HEK293 (cell line): ENCODE data around the gene GABBR2.

Experiments
- CTCF ChIA-PET: fragments of 350-600 bp; formaldehyde crosslinking; extraction: SDS; loops from one replicate; lab custom pipeline; 2021; ENCODE audit warnings: antibody characterized with exemption; lab: Yijun Ruan, JAX
- POLR2A ChIA-PET: fragments of 300-600 bp; formaldehyde crosslinking; extraction: SDS; loops from one replicate; lab custom pipeline; 2020; ENCODE audit warnings: antibody characterized with exemption, inconsistent platforms; lab: Yijun Ruan, JAX
- H3K27ac ChIP-seq: fragments of 200-500 bp; sonication (Bioruptor generic); 2 replicates; pipeline ENCODE4 v1.5.1; 2014; ENCODE audit warnings: low read depth, low read length, control low read depth, inconsistent platforms; ENCODE audit errors: extremely low read depth
- H3K36me3 ChIP-seq, 2 experiments: fragments of 200-500 bp in 1 of 2; sonication (Bioruptor generic) in 1 of 2; 1 replicate in 1 of 2; 2 replicates in 1 of 2; pipeline ENCODE4 v1.5.1; 2014 to 2017; ENCODE audit warnings: inconsistent platforms in 2 of 2, low read length in 2 of 2; ENCODE audit not compliant: control insufficient read depth in 2 of 2, insufficient read depth in 1 of 2
- H3K4me1 ChIP-seq: fragments of 200-500 bp; sonication (Bioruptor generic); 2 replicates; pipeline ENCODE4 v1.5.1; 2014; ENCODE audit warnings: mild to moderate bottlenecking, low read length, inconsistent platforms; ENCODE audit not compliant: control insufficient read depth, insufficient read depth
- H3K4me3 ChIP-seq: 2 replicates; pipeline ENCODE4 v1.5.1; 2011; ENCODE audit warnings: low read depth, mild to moderate bottlenecking, control low read depth, low read length, moderate library complexity
- H3K9me3 ChIP-seq: fragments of 200-500 bp; sonication (Bioruptor generic); 2 replicates; pipeline ENCODE4 v1.5.1; 2014; ENCODE audit warnings: low read depth, low read length, inconsistent platforms; ENCODE audit not compliant: control insufficient read depth, insufficient read depth
- GLIS2 ChIP-seq: fragments of 450-650 bp; formaldehyde crosslinking; IDR thresholded peaks from 2 replicates; pipeline ENCODE4 v1.5.1; 2016; ENCODE audit warnings: missing biosample characterization, missing genetic modification characterization
- KLF9 ChIP-seq: fragments of 450-650 bp; formaldehyde crosslinking; IDR thresholded peaks from 2 replicates; pipeline ENCODE4 v1.5.1; 2016; ENCODE audit warnings: missing biosample characterization, missing genetic modification characterization, low read depth
- REPIN1 ChIP-seq: fragments of 450-650 bp; formaldehyde crosslinking; IDR thresholded peaks from 2 replicates; pipeline ENCODE4 v1.5.1; 2017; ENCODE audit warnings: missing biosample characterization, missing genetic modification characterization, low read depth
- YY1 ChIP-seq: fragments of 450-650 bp; formaldehyde crosslinking; IDR thresholded peaks from 2 replicates; pipeline ENCODE4 v1.5.1; 2018; ENCODE audit warnings: missing biosample characterization, missing genetic modification characterization
- ZBTB20 ChIP-seq: fragments of 450-650 bp; formaldehyde crosslinking; IDR thresholded peaks from 2 replicates; pipeline ENCODE4 v1.5.1; 2016; ENCODE audit warnings: missing biosample characterization, missing genetic modification characterization
- ZNF140 ChIP-seq: fragments of 450-650 bp; formaldehyde crosslinking; IDR thresholded peaks from 2 replicates; pipeline ENCODE4 v1.5.1; 2016; ENCODE audit warnings: missing biosample characterization, missing genetic modification characterization
- ZNF157 ChIP-seq: fragments of 450-650 bp; formaldehyde crosslinking; IDR thresholded peaks from 2 replicates; pipeline ENCODE4 v1.5.1; 2016; ENCODE audit warnings: missing biosample characterization, missing genetic modification characterization
- ZNF169 ChIP-seq: fragments of 450-650 bp; formaldehyde crosslinking; IDR thresholded peaks from 2 replicates; pipeline ENCODE4 v1.5.1; 2016; ENCODE audit warnings: missing biosample characterization, missing genetic modification characterization
- ZNF184 ChIP-seq: fragments of 450-650 bp; IDR thresholded peaks from 2 replicates; pipeline ENCODE4 v1.5.1; 2018; ENCODE audit warnings: missing biosample characterization, mild to moderate bottlenecking, missing genetic modification characterization
- ZNF302 ChIP-seq: fragments of 450-650 bp; formaldehyde crosslinking; IDR thresholded peaks from 2 replicates; pipeline ENCODE4 v1.5.1; 2016; ENCODE audit warnings: missing biosample characterization, missing genetic modification characterization, low read depth
- ZNF37A ChIP-seq: fragments of 450-650 bp; IDR thresholded peaks from 2 replicates; pipeline ENCODE4 v1.5.1; 2018; ENCODE audit warnings: missing biosample characterization, missing genetic modification characterization
- ZNF404 ChIP-seq: fragments of 450-650 bp; formaldehyde crosslinking; IDR thresholded peaks from 2 replicates; pipeline ENCODE4 v1.5.1; 2017; ENCODE audit warnings: missing biosample characterization, missing genetic modification characterization
- ZNF530 ChIP-seq: fragments of 450-650 bp; formaldehyde crosslinking; IDR thresholded peaks from 2 replicates; pipeline ENCODE4 v1.5.1; 2016; ENCODE audit warnings: low read depth, missing biosample characterization, missing genetic modification characterization
- ZNF544 ChIP-seq: fragments of 450-650 bp; formaldehyde crosslinking; IDR thresholded peaks from 2 replicates; pipeline ENCODE4 v1.5.0; 2017; ENCODE audit warnings: missing biosample characterization, missing genetic modification characterization
- ZNF585B ChIP-seq: fragments of 450-650 bp; formaldehyde crosslinking; IDR thresholded peaks from 2 replicates; pipeline ENCODE4 v1.5.1; 2016; ENCODE audit warnings: missing biosample characterization, missing genetic modification characterization
- ZNF600 ChIP-seq: fragments of 450-650 bp; formaldehyde crosslinking; IDR thresholded peaks from 2 replicates; pipeline ENCODE4 v1.5.1; 2016; ENCODE audit warnings: missing biosample characterization, missing genetic modification characterization
- ZNF629 ChIP-seq: fragments of 450-650 bp; formaldehyde crosslinking; IDR thresholded peaks from 2 replicates; pipeline ENCODE4 v1.5.1; 2017; ENCODE audit warnings: missing biosample characterization, missing genetic modification characterization
- ZNF701 ChIP-seq: fragments of 450-650 bp; formaldehyde crosslinking; IDR thresholded peaks from 2 replicates; pipeline ENCODE4 v1.5.1; 2016; ENCODE audit warnings: missing biosample characterization, missing genetic modification characterization
- ZSCAN23 ChIP-seq: fragments of 450-650 bp; formaldehyde crosslinking; IDR thresholded peaks from 2 replicates; pipeline ENCODE4 v1.5.1; 2016; ENCODE audit warnings: missing biosample characterization, missing genetic modification characterization
- TF ChIP-seq, protein P1 (sequence below): fragments of 450-650 bp; formaldehyde crosslinking; IDR thresholded peaks from 2 replicates; pipeline ENCODE4 v1.5.1; 2016; ENCODE audit warnings: missing biosample characterization, missing genetic modification characterization

Gene GABBR2

DNA sequence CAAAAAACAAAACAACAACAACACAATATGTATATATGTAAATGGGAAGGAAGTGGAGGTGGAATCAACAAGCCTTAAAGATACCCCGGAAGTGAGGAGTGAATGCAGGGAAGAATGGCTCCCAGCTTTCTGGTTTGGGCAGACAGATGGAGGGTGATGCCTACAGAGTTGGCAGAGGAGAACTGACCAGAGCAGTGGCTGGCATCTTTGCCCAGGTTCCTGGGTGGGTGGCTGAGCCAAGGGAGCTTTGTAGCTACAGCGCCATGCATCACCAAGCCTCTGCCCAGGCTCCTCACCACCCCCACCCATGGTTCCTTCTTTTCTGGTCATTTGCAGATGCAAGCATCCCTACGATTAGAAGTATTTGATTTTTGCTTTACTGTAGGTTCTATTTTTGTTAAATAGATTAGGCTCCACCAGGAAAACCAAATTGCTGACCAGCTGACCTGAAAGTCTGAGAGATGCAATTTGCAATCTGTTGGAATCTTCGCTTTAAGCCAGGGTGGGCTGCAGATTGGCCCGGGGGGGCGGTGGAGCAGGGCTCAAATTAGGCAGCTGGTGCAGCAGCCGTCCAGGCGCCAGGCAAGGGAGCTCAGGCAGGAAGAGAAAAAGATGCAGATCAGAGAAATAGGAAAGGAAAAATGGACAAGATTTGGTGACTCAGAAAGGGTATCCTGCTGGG is 290.0 kb downstream of the GABBR2 start:
- POLR2A ChIA-PET: interaction anchor here (0.5 kb wide), 1 partner anchor 10 kb away, joined by 4 read pairs; no protein-coding TSS in a partner anchor

DNA sequence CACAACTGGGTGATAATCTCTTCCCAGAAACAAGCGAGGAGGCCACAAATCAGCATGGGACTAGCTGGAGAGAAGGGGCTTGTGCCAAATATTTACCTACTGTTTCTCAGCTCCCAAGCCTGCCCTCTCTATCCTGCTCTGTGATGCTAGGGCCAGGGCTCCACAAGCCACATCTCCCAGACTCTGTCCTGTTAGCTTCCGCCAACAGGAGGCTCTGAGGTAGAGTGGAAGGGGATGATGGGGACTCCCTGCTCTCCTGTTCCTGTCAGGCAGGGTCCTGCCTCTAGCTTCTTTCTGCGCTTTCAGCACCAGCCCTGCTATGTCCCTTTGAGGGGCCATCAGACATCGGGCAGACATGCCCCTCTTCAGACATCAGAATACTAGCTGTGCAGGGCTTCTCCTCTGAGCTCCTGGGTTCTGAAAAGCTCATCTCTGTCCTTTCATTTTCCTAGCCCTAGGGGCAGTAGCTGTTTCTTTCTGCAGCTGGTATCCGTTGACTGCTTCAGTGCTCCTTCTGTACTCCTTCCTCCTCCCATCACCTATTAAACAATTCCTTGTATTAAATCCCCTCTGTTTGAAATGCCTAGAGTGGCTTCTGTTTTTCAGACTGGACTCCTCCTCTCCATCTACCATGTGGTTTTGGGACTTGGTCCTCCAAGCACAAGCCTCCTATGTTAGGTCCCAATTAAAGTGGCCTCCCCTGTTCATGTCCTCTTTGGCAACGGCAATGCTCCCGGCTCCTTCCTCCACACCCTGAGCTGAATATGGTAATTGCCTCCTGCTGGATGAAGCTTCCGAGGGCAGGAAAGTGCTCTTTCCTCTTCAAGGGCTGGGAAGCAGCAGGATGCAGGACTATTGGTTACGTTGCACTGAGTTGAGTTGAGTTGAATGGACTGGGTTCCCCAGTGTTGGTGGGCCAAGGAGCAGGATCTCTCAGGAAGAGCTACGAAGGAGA is 292.2 kb downstream of the GABBR2 start:
- Histone ChIP-seq H3K4me3 (no peak overlapping the region), H3K27ac (no peak overlapping the region), H3K36me3 (no peaks in the 10 kb centered on the region), H3K4me1 (no peaks in the 10 kb centered on the region), H3K9me3 (no peaks in the 10 kb centered on the region)
- no peak for TF ChIP-seq ZNF629 (tag by site-specific recombination)
- TF ChIP-seq ZNF169: no peak
- no peak for TF ChIP-seq YY1 (tag by site-specific recombination)
- TF ChIP-seq ZNF302 (tag by site-specific recombination): no peak
- no peak for TF ChIP-seq ZNF544 (tag by site-specific recombination)
- no peak for TF ChIP-seq ZSCAN23 (tag by site-specific recombination)
- no peak for TF ChIP-seq ZNF585B (tag by site-specific recombination)
- no peak for TF ChIP-seq REPIN1 (tag by site-specific recombination)
- no peak for TF ChIP-seq ZNF600
- ChIA-PET CTCF (interaction anchor here (0.7 to 1.6 kb wide), 3 partner anchors 9 to 359 kb away, joined by 4 to 5 read pairs (median 4); no protein-coding TSS in a partner anchor), POLR2A (no interaction called here)

More for the DNA sequence above, 290.0 kb downstream of the GABBR2 start:
- TF ChIP-seq, protein P1, sequence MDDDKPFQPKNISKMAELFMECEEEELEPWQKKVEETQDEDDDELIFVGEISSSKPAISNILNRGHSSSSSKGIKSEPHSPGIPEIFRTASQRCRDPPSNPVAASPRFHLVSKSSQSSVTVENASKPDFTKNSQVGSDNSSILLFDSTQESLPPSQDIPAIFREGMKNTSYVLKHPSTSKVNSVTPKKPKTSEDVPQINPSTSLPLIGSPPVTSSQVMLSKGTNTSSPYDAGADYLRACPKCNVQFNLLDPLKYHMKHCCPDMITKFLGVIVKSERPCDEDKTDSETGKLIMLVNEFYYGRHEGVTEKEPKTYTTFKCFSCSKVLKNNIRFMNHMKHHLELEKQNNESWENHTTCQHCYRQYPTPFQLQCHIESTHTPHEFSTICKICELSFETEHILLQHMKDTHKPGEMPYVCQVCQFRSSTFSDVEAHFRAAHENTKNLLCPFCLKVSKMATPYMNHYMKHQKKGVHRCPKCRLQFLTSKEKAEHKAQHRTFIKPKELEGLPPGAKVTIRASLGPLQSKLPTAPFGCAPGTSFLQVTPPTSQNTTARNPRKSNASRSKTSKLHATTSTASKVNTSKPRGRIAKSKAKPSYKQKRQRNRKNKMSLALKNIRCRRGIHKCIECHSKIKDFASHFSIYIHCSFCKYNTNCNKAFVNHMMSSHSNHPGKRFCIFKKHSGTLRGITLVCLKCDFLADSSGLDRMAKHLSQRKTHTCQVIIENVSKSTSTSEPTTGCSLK (tag by site-specific recombination): no peak
- TF ChIP-seq KLF9 (tag by site-specific recombination) (no peak), ZNF585B (tag by site-specific recombination) (no peak), ZNF302 (tag by site-specific recombination) (no peak), GLIS2 (tag by site-specific recombination) (no peak), ZNF404 (tag by site-specific recombination) (no peak), ZNF37A (tag by site-specific recombination) (no peak), ZNF184 (no peak), ZNF701 (tag by site-specific recombination) (no peak), ZNF140 (no peak), ZBTB20 (tag by site-specific recombination) (no peak), ZNF530 (tag by site-specific recombination) (no peak), ZNF157 (no peak)
- CTCF ChIA-PET: interaction anchor here (0.6 to 0.7 kb wide), 3 partner anchors 11 to 720 kb away, joined by 3 read pairs; no protein-coding TSS in a partner anchor
- H3K4me3 ChIP-seq: no peak overlapping the region
- H3K36me3 ChIP-seq: no peaks in the 10 kb centered on the region
- no peaks in the 10 kb centered on the region for H3K9me3 ChIP-seq
- no peaks in the 10 kb centered on the region for H3K4me1 ChIP-seq
- H3K27ac ChIP-seq: no peak overlapping the region
